Hematopoietic multipotent progenitor cell treated with erythropoietin and hydrocortisone succinate and interleukin-3 and kit ligand, for 8 days (in vitro differentiated cells): Measurements from ENCODE around the gene ARHGAP20.

Experiments
- DNase-seq: peaks from one replicate; pipeline ENCODE4 v3.0.0-alpha.2; 2015

Gene ARHGAP20

GRCh38 chr11:110606415-110606814 lies 105.8 kb downstream of the ARHGAP20 start:
- no peak for DNase-seq

GRCh38 chr11:110601936-110602335 lies 110.3 kb downstream of the ARHGAP20 start:
- no peak for DNase-seq

GRCh38 chr11:110600322-110600721 lies 111.9 kb downstream of the ARHGAP20 start:
- no peak for DNase-seq

- DNase-seq = no peak
These were observed 113.0 kb downstream of the ARHGAP20 start for GRCh38 chr11:110599207-110599606.

GRCh38 chr11:110598725-110599124 lies 113.5 kb downstream of the ARHGAP20 start:
- no peak for DNase-seq

- no peak for DNase-seq
These were observed 124.3 kb downstream of the ARHGAP20 start for GRCh38 chr11:110587972-110588371.

GRCh38 chr11:110587129-110587528 lies 125.1 kb downstream of the ARHGAP20 start:
- DNase-seq = no peak

- no peak for DNase-seq
These were observed 128.1 kb downstream of the ARHGAP20 start for GRCh38 chr11:110584150-110584549.

- DNase-seq = no peak
These were observed 129.4 kb downstream of the ARHGAP20 start for GRCh38 chr11:110582728-110583432.

- DNase-seq = no peak
These were observed 131.7 kb downstream of the ARHGAP20 start for GRCh38 chr11:110580571-110580970.

GRCh38 chr11:110573411-110573810 lies 138.8 kb downstream of the ARHGAP20 start:
- DNase-seq = no peak

- DNase-seq = no peak
These were observed 141.0 kb downstream of the ARHGAP20 start for GRCh38 chr11:110571081-110571720.

GRCh38 chr11:110566577-110566976 lies 145.7 kb downstream of the ARHGAP20 start:
- DNase-seq = no peak

- no peak for DNase-seq
These were observed 146.6 kb downstream of the ARHGAP20 start for GRCh38 chr11:110565357-110566336.

GRCh38 chr11:110564676-110565356 lies 147.4 kb downstream of the ARHGAP20 start:
- no peak for DNase-seq

GRCh38 chr11:110544779-110545178 lies 167.5 kb downstream of the ARHGAP20 start:
- no peak for DNase-seq

GRCh38 chr11:110538154-110538553 lies 174.1 kb downstream of the ARHGAP20 start:
- no peak for DNase-seq

GRCh38 chr11:110530900-110531741 lies 181.1 kb downstream of the ARHGAP20 start:
- no peak for DNase-seq

- peak; percentile 51 for DNase-seq
These were observed 183.2 kb downstream of the ARHGAP20 start for GRCh38 chr11:110529043-110529442.

- DNase-seq = no peak
These were observed 185.1 kb downstream of the ARHGAP20 start for GRCh38 chr11:110527146-110527545.
